ENCODE measurements around the gene PPP3CA.

The PPP3CA gene

DNA sequence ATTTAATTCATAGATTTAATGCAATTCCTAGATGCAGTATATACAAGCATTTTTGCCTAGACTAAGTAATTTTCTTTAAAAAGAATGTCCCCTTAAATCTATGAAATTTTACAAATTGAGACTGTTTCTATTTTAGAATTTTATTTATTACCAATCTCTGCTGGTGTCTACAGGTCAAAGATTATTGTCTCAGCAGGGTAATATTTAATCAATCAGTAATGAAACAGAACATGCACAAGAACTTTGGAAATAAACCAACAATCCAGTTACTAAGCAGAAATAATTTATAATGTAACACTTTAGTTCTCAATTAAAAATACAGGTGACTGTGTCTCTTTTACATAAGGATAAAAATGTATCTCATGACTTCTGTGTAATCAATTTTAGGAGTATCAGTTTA, 266.2 kb downstream of the PPP3CA start:
- Mint-ChIP-seq H3K27me3 (ENCODE audit: low read depth, poor library complexity) (no peaks in the 10 kb centered on the region), H3K36me3 (ENCODE audit: low read depth) (peaks cover 10% of the 10 kb centered on the region), H3K4me1 (no peaks in the 10 kb centered on the region), H3K4me3 (no peak overlapping the region), H3K9me3 (no peaks in the 10 kb centered on the region), H3K27ac (no peak overlapping the region)
- TF ChIP-seq, protein P1, sequence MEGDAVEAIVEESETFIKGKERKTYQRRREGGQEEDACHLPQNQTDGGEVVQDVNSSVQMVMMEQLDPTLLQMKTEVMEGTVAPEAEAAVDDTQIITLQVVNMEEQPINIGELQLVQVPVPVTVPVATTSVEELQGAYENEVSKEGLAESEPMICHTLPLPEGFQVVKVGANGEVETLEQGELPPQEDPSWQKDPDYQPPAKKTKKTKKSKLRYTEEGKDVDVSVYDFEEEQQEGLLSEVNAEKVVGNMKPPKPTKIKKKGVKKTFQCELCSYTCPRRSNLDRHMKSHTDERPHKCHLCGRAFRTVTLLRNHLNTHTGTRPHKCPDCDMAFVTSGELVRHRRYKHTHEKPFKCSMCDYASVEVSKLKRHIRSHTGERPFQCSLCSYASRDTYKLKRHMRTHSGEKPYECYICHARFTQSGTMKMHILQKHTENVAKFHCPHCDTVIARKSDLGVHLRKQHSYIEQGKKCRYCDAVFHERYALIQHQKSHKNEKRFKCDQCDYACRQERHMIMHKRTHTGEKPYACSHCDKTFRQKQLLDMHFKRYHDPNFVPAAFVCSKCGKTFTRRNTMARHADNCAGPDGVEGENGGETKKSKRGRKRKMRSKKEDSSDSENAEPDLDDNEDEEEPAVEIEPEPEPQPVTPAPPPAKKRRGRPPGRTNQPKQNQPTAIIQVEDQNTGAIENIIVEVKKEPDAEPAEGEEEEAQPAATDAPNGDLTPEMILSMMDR (IDR thresholded peaks at IDR 0.05), result no peak
- DNase-seq, result no peak

DNA sequence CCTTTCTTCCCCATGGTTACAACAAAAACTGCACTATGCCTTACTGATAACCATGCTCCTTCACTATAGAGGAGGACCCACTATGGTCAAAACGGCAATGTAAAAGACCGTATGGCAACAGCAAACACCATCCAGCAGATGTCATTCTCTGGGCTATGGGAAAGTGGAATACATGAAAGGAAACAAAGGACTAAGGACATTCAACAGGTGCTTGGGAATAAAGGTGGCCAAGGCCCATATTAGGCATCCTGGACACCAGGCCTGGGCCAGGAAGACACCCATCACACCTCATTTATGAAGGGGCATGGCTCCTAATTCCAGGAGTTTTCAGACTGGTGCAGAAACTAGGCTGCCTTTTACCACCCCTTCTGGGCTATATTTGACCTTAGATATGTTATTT, 268.4 kb downstream of the PPP3CA start:
- no peak for DNase-seq
- H3K27me3 Mint-ChIP-seq (ENCODE audit: low read depth, poor library complexity), result no peaks in the 10 kb centered on the region
- no peak overlapping the region for H3K4me3 Mint-ChIP-seq
- peaks cover 10% of the 10 kb centered on the region for H3K36me3 Mint-ChIP-seq (ENCODE audit: low read depth)
- H3K9me3 Mint-ChIP-seq, result no peaks in the 10 kb centered on the region
- no peaks in the 10 kb centered on the region for H3K4me1 Mint-ChIP-seq
- TF ChIP-seq, protein P1 (IDR thresholded peaks at IDR 0.05), result no peak
- no peak overlapping the region for H3K27ac Mint-ChIP-seq

GRCh38 chr4:101076032-101076431, 271.3 kb downstream of the PPP3CA start:
- TF ChIP-seq, protein P1 (IDR thresholded peaks at IDR 0.05), result no peak
- Mint-ChIP-seq H3K9me3 (no peaks in the 10 kb centered on the region), H3K4me3 (no peak overlapping the region), H3K36me3 (ENCODE audit: low read depth) (peaks cover 6% of the 10 kb centered on the region), H3K4me1 (no peaks in the 10 kb centered on the region), H3K27ac (no peak overlapping the region), H3K27me3 (ENCODE audit: low read depth, poor library complexity) (no peaks in the 10 kb centered on the region)
- no peak for DNase-seq

DNA sequence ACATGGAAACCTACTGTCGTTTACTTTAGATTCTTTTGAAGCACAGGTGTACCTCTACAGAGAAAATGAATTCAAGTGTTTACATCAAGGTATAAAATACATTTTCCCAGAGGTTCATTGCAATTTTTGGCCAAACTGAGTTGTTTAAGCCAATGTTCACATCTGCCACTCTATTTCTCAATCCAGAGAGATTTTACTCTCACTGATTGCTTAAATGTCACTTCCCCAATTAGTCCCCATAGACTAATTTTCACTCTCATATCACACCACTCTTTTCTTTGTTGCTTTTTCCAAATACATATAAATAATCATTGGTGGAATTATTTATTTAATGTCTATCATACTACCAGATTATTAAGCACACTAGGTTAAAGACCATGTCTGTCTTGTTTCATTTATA, 271.8 kb downstream of the PPP3CA start:
- Mint-ChIP-seq H3K9me3 (no peaks in the 10 kb centered on the region), H3K36me3 (ENCODE audit: low read depth) (peaks cover 6% of the 10 kb centered on the region), H3K4me3 (no peak overlapping the region), H3K4me1 (no peaks in the 10 kb centered on the region), H3K27ac (no peak overlapping the region), H3K27me3 (ENCODE audit: low read depth, poor library complexity) (no peaks in the 10 kb centered on the region)
- TF ChIP-seq, protein P1 (IDR thresholded peaks at IDR 0.05), result no peak
- no peak for DNase-seq

DNA sequence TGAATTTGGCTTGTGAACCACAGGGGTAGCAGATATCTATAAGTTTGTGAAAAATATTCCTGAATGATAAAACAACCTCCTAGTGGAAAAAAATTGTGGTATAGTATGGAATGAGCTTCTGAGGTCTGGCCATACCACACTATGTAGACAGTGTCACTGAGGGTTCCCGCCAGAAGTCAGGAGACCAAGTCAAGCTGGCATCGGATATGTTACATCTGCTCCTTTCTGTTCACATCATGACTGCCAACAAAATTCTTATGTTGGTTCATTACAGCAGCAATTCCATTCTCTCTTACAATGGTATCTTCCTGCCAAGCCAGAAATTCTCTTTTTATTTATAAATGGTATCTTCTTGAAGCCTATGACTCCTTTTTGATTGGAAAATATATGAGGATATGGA, 273.0 kb downstream of the PPP3CA start:
- Mint-ChIP-seq H3K27me3 (ENCODE audit: low read depth, poor library complexity) (no peaks in the 10 kb centered on the region), H3K4me3 (no peak overlapping the region), H3K36me3 (ENCODE audit: low read depth) (no peaks in the 10 kb centered on the region), H3K4me1 (no peaks in the 10 kb centered on the region), H3K27ac (no peak overlapping the region), H3K9me3 (no peaks in the 10 kb centered on the region)
- TF ChIP-seq, protein P1 (IDR thresholded peaks at IDR 0.05), result no peak
- DNase-seq, result no peak

- TF ChIP-seq, protein P1 (IDR thresholded peaks at IDR 0.05), result no peak
- Mint-ChIP-seq H3K4me1 (no peaks in the 10 kb centered on the region), H3K9me3 (no peaks in the 10 kb centered on the region), H3K27me3 (ENCODE audit: low read depth, poor library complexity) (no peaks in the 10 kb centered on the region), H3K4me3 (no peak overlapping the region), H3K27ac (no peak overlapping the region), H3K36me3 (ENCODE audit: low read depth) (no peaks in the 10 kb centered on the region)
- DNase-seq, result no peak
Observed at GRCh38 chr4:101071241-101071640, 276.1 kb downstream of the PPP3CA start.
